Endodermal cell (in vitro differentiated cells): ENCODE data around the gene MB21D2. TPM values are rescaled to one million over a fixed set of nuclear protein-coding genes. Genes with fewer than 3 reads are reported as not detected.

Source experiments
- DNase-seq: peaks from one replicate; pipeline ENCODE4 v3.0.0-alpha.2; 2017
- H3K27ac ChIP-seq: 2 replicates; pipeline ENCODE4 v1.5.1; 2013; ENCODE audit warnings: mild to moderate bottlenecking, low read depth, low read length, moderate library complexity
- H3K27me3 ChIP-seq: 2 replicates; pipeline ENCODE4 v1.6.1; 2013; ENCODE audit warnings: mild to moderate bottlenecking, low read length, moderate library complexity; ENCODE audit not compliant: insufficient read depth, control insufficient read depth, poor library complexity, severe bottlenecking
- H3K36me3 ChIP-seq: 2 replicates; pipeline ENCODE4 v1.7.0; 2013; ENCODE audit warnings: mild to moderate bottlenecking, low read length, moderate library complexity; ENCODE audit not compliant: control insufficient read depth, insufficient read depth
- H3K4me1 ChIP-seq: one replicate; pipeline ENCODE4 v1.7.0; 2013; ENCODE audit warnings: low read length; ENCODE audit not compliant: control insufficient read depth, insufficient read depth
- H3K4me3 ChIP-seq: 2 replicates; pipeline ENCODE4 v1.5.1; 2013; ENCODE audit warnings: mild to moderate bottlenecking, low read length, moderate library complexity
- H3K9ac ChIP-seq: 2 replicates; pipeline ENCODE4 v1.6.1; 2013; ENCODE audit warnings: mild to moderate bottlenecking, low read length, moderate library complexity; ENCODE audit not compliant: poor library complexity, severe bottlenecking; ENCODE audit errors: extremely low read depth
- H3K9me3 ChIP-seq: 2 replicates; pipeline ENCODE4 v1.6.1; 2013; ENCODE audit warnings: mild to moderate bottlenecking, low read length, moderate library complexity; ENCODE audit not compliant: control insufficient read depth
- H3K27ac Mint-ChIP-seq: 2 replicates; pipeline ENCODE4 v1.8.0; 2020; ENCODE audit warnings: mixed read lengths
- H3K27me3 Mint-ChIP-seq: 2 replicates; pipeline ENCODE4 v1.8.0; 2021; ENCODE audit warnings: mild to moderate bottlenecking, mixed read lengths; ENCODE audit not compliant: insufficient read depth
- H3K36me3 Mint-ChIP-seq: 2 replicates; pipeline ENCODE4 v1.8.0; 2020; ENCODE audit warnings: low read depth, mixed read lengths
- H3K4me1 Mint-ChIP-seq: 2 replicates; pipeline ENCODE4 v1.8.0; 2020; ENCODE audit warnings: mixed read lengths
- H3K4me3 Mint-ChIP-seq: 2 replicates; pipeline ENCODE4 v1.8.0; 2020; ENCODE audit warnings: mild to moderate bottlenecking, moderate library complexity, mixed read lengths
- H3K9me3 Mint-ChIP-seq: 2 replicates; pipeline ENCODE4 v1.8.0; 2020; ENCODE audit warnings: mild to moderate bottlenecking, mixed read lengths
- WGBS, 2 experiments: methylation state at CpG; one replicate each; pipeline versions ENCODE4 v1.1.5 to v1.1.7; 2013; ENCODE audit warnings: missing lambda C conversion rate in 2 of 2, mixed read lengths in 1 of 2; ENCODE audit not compliant: insufficient coverage in 1 of 2, insufficient read length in 1 of 2; 5-methylcytosine and 5-hydroxymethylcytosine counted together
- total RNA-seq, 2 donors: library from RNA; stranded (reverse); fragmentation: NEBNext Ultra II Directional in 1 of 2; extraction: Animal tissue kit (Norgen Biotek cat#: 25700) in 1 of 2; gene quantifications; 2 replicates in 1 of 2; 3 replicates in 1 of 2; pipeline ENCODE4 v1.2.1, GENCODE V29; 2021
- TF ChIP-seq, protein P1 (sequence below): fragments of 200-600 bp; sonication (generic); conservative IDR thresholded peaks from 2 replicates; pipeline ENCODE4 v1.5.0; 2021; ENCODE audit warnings: antibody characterized with exemption, mild to moderate bottlenecking

MB21D2 gene
- total RNA-seq, 2 donors from 2014 or later, result 5.7 to 6.9 TPM

GRCh38 chr3:192812743-192813383 is 104.8 kb downstream of the MB21D2 start:
- peaks cover 5% of the 10 kb centered on the region for H3K4me1 Mint-ChIP-seq
- no peaks in the 10 kb centered on the region for H3K36me3 Mint-ChIP-seq
- no peaks in the 10 kb centered on the region for H3K27me3 Mint-ChIP-seq
- H3K4me3 Mint-ChIP-seq, result no peak overlapping the region
- no peaks in the 10 kb centered on the region for H3K4me1 ChIP-seq
- H3K4me3 ChIP-seq, result no peak overlapping the region
- H3K27ac Mint-ChIP-seq, result no peak overlapping the region
- H3K27ac ChIP-seq, result no peak overlapping the region
- no peak overlapping the region for H3K9ac ChIP-seq
- no peaks in the 10 kb centered on the region for H3K27me3 ChIP-seq
- WGBS, 2 experiments, result 48 to 61% methylated on average over 3 to 4 of the region's 4 CpGs
- TF ChIP-seq, protein P1, sequence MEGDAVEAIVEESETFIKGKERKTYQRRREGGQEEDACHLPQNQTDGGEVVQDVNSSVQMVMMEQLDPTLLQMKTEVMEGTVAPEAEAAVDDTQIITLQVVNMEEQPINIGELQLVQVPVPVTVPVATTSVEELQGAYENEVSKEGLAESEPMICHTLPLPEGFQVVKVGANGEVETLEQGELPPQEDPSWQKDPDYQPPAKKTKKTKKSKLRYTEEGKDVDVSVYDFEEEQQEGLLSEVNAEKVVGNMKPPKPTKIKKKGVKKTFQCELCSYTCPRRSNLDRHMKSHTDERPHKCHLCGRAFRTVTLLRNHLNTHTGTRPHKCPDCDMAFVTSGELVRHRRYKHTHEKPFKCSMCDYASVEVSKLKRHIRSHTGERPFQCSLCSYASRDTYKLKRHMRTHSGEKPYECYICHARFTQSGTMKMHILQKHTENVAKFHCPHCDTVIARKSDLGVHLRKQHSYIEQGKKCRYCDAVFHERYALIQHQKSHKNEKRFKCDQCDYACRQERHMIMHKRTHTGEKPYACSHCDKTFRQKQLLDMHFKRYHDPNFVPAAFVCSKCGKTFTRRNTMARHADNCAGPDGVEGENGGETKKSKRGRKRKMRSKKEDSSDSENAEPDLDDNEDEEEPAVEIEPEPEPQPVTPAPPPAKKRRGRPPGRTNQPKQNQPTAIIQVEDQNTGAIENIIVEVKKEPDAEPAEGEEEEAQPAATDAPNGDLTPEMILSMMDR, result peak; percentile 84
- H3K9me3 ChIP-seq, result no peaks in the 10 kb centered on the region
- no peaks in the 10 kb centered on the region for H3K36me3 ChIP-seq
- H3K9me3 Mint-ChIP-seq, result no peaks in the 10 kb centered on the region
- peak; percentile 67 for DNase-seq

DNA sequence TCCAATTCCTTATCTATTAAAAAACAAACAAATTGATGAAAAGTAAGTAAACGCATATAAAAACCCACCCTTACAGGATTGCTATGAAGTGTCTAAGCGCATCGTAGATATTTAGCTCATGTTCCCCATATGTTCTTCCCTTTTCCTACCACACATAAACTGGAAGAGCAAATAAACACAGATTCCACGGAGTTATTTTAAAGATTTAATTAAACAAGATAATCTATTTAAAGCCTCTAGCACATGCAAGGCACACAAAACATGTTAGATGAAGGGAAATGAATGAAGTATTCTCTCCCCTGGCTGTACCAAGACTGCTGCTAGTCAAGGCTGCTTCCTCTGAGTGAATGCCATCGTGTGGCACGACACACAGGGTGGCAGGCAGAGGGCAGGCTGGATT is 111.9 kb downstream of the MB21D2 start:
- H3K36me3 Mint-ChIP-seq, result no peaks in the 10 kb centered on the region

DNA sequence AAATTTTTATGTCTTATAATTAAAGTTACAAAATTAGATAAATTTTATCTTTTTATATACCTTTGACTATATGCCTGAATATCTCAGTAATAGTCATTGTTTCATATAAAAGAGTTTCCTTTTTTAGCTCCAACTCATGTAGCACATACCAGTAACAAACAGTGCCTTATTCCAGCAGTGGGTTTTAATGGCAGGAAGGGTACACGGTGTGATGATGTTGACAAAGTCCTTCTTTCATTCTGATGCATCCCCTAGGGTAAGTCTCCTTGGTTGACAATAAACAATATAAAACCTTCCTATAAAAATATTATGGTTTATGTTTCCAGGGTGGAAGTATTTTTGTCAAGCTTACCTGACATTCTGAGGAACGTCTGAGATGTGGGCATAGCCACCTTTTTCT is 113.2 kb downstream of the MB21D2 start:
- no peaks in the 10 kb centered on the region for H3K9me3 Mint-ChIP-seq
- H3K27ac Mint-ChIP-seq, result no peak overlapping the region
- no peak overlapping the region for H3K4me3 Mint-ChIP-seq
- H3K9ac ChIP-seq, result no peak overlapping the region
- H3K9me3 ChIP-seq, result no peaks in the 10 kb centered on the region
- WGBS, 2 experiments, result 98% methylated on average over 2 of the region's 2 CpGs; no CpG with 5 or more reads in 1 of the 2 experiments
- no peaks in the 10 kb centered on the region for H3K27me3 ChIP-seq
- no peak overlapping the region for H3K27ac ChIP-seq
- H3K27me3 Mint-ChIP-seq, result no peaks in the 10 kb centered on the region
- H3K36me3 ChIP-seq, result no peaks in the 10 kb centered on the region
- TF ChIP-seq, protein P1, result no peak
- no peaks in the 10 kb centered on the region for H3K4me1 ChIP-seq
- no peaks in the 10 kb centered on the region for H3K36me3 Mint-ChIP-seq
- H3K4me1 Mint-ChIP-seq, result peaks cover 6% of the 10 kb centered on the region
- H3K4me3 ChIP-seq, result no peak overlapping the region
- DNase-seq, result no peak

More for the DNA sequence above, 111.9 kb downstream of the MB21D2 start:
- no peaks in the 10 kb centered on the region for H3K9me3 ChIP-seq
- no peaks in the 10 kb centered on the region for H3K36me3 ChIP-seq
- H3K4me1 ChIP-seq, result no peaks in the 10 kb centered on the region
- Mint-ChIP-seq H3K27ac (no peak overlapping the region), H3K27me3 (no peaks in the 10 kb centered on the region), H3K4me3 (no peak overlapping the region), H3K4me1 (peaks cover 6% of the 10 kb centered on the region), H3K9me3 (no peaks in the 10 kb centered on the region)
- no peak for DNase-seq
- no peak overlapping the region for H3K4me3 ChIP-seq
- no peak overlapping the region for H3K9ac ChIP-seq
- no peaks in the 10 kb centered on the region for H3K27me3 ChIP-seq
- TF ChIP-seq, protein P1, result no peak
- H3K27ac ChIP-seq, result no peak overlapping the region
- WGBS, 2 experiments, result 93 to 97% methylated on average over 3 to 6 of the region's 6 CpGs
